ENCODE data around the gene PTPRF.

The PTPRF gene

GRCh38 chr1:43597028-43597427 lies 66.3 kb downstream of the PTPRF start:
- Histone ChIP-seq H2AFZ (ENCODE audit: low read depth, low read length, severe bottlenecking) (no peak overlapping the region), H3K4me3 (ENCODE audit: insufficient read depth, low read length, poor library complexity, severe bottlenecking) (no peak overlapping the region), H3K9me3 (ENCODE audit: insufficient read depth, low read length) (no peaks in the 10 kb centered on the region), H3K9ac (ENCODE audit: low read length) (no peak overlapping the region), H3K4me2 (ENCODE audit: low read depth, low read length, poor library complexity, severe bottlenecking) (no peak overlapping the region), H3K9me2 (replicated peaks; ENCODE audit: insufficient read depth, low read length) (no peaks in the 10 kb centered on the region), H3K27me3 (ENCODE audit: low read length) (no peaks in the 10 kb centered on the region), H3K79me2 (ENCODE audit: insufficient read depth, low read length) (no peaks in the 10 kb centered on the region), H3K36me3 (ENCODE audit: low read length) (no peaks in the 10 kb centered on the region), H3K27ac (ENCODE audit: low read depth, low read length) (no peak overlapping the region), H3F3A (ENCODE audit: insufficient read depth) (no peaks in the 10 kb centered on the region), H4K20me1 (ENCODE audit: low read depth, low read length) (no peaks in the 10 kb centered on the region)
- TF ChIP-seq, protein P1, sequence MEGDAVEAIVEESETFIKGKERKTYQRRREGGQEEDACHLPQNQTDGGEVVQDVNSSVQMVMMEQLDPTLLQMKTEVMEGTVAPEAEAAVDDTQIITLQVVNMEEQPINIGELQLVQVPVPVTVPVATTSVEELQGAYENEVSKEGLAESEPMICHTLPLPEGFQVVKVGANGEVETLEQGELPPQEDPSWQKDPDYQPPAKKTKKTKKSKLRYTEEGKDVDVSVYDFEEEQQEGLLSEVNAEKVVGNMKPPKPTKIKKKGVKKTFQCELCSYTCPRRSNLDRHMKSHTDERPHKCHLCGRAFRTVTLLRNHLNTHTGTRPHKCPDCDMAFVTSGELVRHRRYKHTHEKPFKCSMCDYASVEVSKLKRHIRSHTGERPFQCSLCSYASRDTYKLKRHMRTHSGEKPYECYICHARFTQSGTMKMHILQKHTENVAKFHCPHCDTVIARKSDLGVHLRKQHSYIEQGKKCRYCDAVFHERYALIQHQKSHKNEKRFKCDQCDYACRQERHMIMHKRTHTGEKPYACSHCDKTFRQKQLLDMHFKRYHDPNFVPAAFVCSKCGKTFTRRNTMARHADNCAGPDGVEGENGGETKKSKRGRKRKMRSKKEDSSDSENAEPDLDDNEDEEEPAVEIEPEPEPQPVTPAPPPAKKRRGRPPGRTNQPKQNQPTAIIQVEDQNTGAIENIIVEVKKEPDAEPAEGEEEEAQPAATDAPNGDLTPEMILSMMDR (IDR thresholded peaks at IDR 0.05; ENCODE audit: insufficient read depth, low read length, poor library complexity, severe bottlenecking) = no peak
- no peak for TF ChIP-seq EZH2phosphoT487 (conservative IDR thresholded peaks at IDR 0.05; ENCODE audit: low read length)

GRCh38 chr1:43597721-43598120 lies 67.0 kb downstream of the PTPRF start:
- no peak overlapping the region for H3K4me2 ChIP-seq (ENCODE audit: low read depth, low read length, poor library complexity, severe bottlenecking)
- H3K79me2 ChIP-seq (ENCODE audit: insufficient read depth, low read length) = no peaks in the 10 kb centered on the region
- no peaks in the 10 kb centered on the region for H3K9me3 ChIP-seq (ENCODE audit: insufficient read depth, low read length)
- H3K9ac ChIP-seq (ENCODE audit: low read length) = no peak overlapping the region
- H3K27ac ChIP-seq (ENCODE audit: low read depth, low read length) = no peak overlapping the region
- H3K9me2 ChIP-seq (replicated peaks; ENCODE audit: insufficient read depth, low read length) = no peaks in the 10 kb centered on the region
- no peak for TF ChIP-seq EZH2phosphoT487 (conservative IDR thresholded peaks at IDR 0.05; ENCODE audit: low read length)
- TF ChIP-seq, protein P1 (IDR thresholded peaks at IDR 0.05; ENCODE audit: insufficient read depth, low read length, poor library complexity, severe bottlenecking) = no peak
- no peaks in the 10 kb centered on the region for H3K36me3 ChIP-seq (ENCODE audit: low read length)
- H3F3A ChIP-seq (ENCODE audit: insufficient read depth) = no peaks in the 10 kb centered on the region
- H3K27me3 ChIP-seq (ENCODE audit: low read length) = no peaks in the 10 kb centered on the region
- H2AFZ ChIP-seq (ENCODE audit: low read depth, low read length, severe bottlenecking) = no peak overlapping the region
- no peaks in the 10 kb centered on the region for H4K20me1 ChIP-seq (ENCODE audit: low read depth, low read length)
- H3K4me3 ChIP-seq (ENCODE audit: insufficient read depth, low read length, poor library complexity, severe bottlenecking) = no peak overlapping the region

- Histone ChIP-seq H3K9ac (ENCODE audit: low read length) (no peak overlapping the region), H3K4me2 (ENCODE audit: low read depth, low read length, poor library complexity, severe bottlenecking) (no peak overlapping the region), H3K36me3 (ENCODE audit: low read length) (no peaks in the 10 kb centered on the region), H4K20me1 (ENCODE audit: low read depth, low read length) (no peaks in the 10 kb centered on the region), H3K4me3 (ENCODE audit: insufficient read depth, low read length, poor library complexity, severe bottlenecking) (no peak overlapping the region), H2AFZ (ENCODE audit: low read depth, low read length, severe bottlenecking) (no peak overlapping the region), H3K9me2 (replicated peaks; ENCODE audit: insufficient read depth, low read length) (no peaks in the 10 kb centered on the region), H3F3A (ENCODE audit: insufficient read depth) (no peaks in the 10 kb centered on the region), H3K79me2 (ENCODE audit: insufficient read depth, low read length) (no peaks in the 10 kb centered on the region), H3K27ac (ENCODE audit: low read depth, low read length) (no peak overlapping the region), H3K27me3 (ENCODE audit: low read length) (no peaks in the 10 kb centered on the region), H3K9me3 (ENCODE audit: insufficient read depth, low read length) (no peaks in the 10 kb centered on the region)
- TF ChIP-seq, protein P1 (IDR thresholded peaks at IDR 0.05; ENCODE audit: insufficient read depth, low read length, poor library complexity, severe bottlenecking) = no peak
- no peak for TF ChIP-seq EZH2phosphoT487 (conservative IDR thresholded peaks at IDR 0.05; ENCODE audit: low read length)
Measured at GRCh38 chr1:43598622-43599021, 67.9 kb downstream of the PTPRF start.
